Esophagus muscularis mucosa (tissue), 4 donors: ENCODE results near the gene PCDHGA12. TPM values are rescaled to one million over a fixed set of nuclear protein-coding genes. Genes with fewer than 3 reads are reported as not detected.
A peak's percentile ranks its signal among the peaks of the same experiment; 100 is the strongest.

Source experiments
- DNase-seq: peaks from one replicate; pipeline ENCODE4 v3.0.0-alpha.2; 2017; ENCODE audit errors: extremely low spot score
- H3K27ac ChIP-seq, 4 donors: fragments of 200-600 bp; sonication (generic); replicated peaks in 1 of 4; 1 replicate in 3 of 4; 2 replicates in 1 of 4; pipeline ENCODE4 v1.5.1; 2016 to 2019; ENCODE audit warnings: mild to moderate bottlenecking in 1 of 4
- H3K27me3 ChIP-seq, 4 donors: fragments of 200-600 bp; sonication (generic); one replicate each; pipeline versions ENCODE4 v1.5.1 to v1.6.0; 2016 to 2019
- H3K36me3 ChIP-seq, 4 donors: fragments of 200-600 bp; sonication (generic); one replicate each; pipeline ENCODE4 v1.5.1; 2016 to 2019
- H3K4me1 ChIP-seq, 4 donors: fragments of 200-600 bp; sonication (generic); one replicate each; pipeline ENCODE4 v1.5.1; 2016 to 2019
- H3K4me3 ChIP-seq, 4 donors: fragments of 200-600 bp; sonication (generic); 1 replicate in 2 of 4; 2 replicates in 2 of 4; pipeline ENCODE4 v1.5.1; 2016 to 2019; ENCODE audit warnings: mild to moderate bottlenecking in 4 of 4, moderate library complexity in 1 of 4
- H3K9me3 ChIP-seq, 4 donors: fragments of 200-600 bp; sonication (generic); 1 replicate in 3 of 4; 2 replicates in 1 of 4; pipeline ENCODE4 v1.5.1; 2016 to 2019
- EP300 ChIP-seq: sonication (generic); formaldehyde crosslinking; IDR thresholded peaks from one replicate; pipeline ENCODE4 v1.6.1; 2017; ENCODE audit warnings: antibody characterized with exemption
- POLR2A ChIP-seq: fragments of 450-650 bp; IDR thresholded peaks from one replicate; pipeline ENCODE4 v1.6.1; 2017; ENCODE audit warnings: antibody characterized with exemption, moderate library complexity, mild to moderate bottlenecking, low read depth
- POLR2AphosphoS5 ChIP-seq, 2 donors: sonication (generic); formaldehyde crosslinking; IDR thresholded peaks; one replicate each; pipeline ENCODE4 v1.6.1; 2017; ENCODE audit warnings: antibody characterized with exemption in 2 of 2
- WGBS: methylation state at CpG from one replicate; pipeline ENCODE4 v1.1.5; 2018; 5-methylcytosine and 5-hydroxymethylcytosine counted together
- intact Hi-C: fragments of 100-400 bp; cut with DNase I; formaldehyde crosslinking; loops from one replicate; pipeline ENCODE4 v1.15.1; 2023
- total RNA-seq, 4 donors: library from RNA; depleted of rRNA; stranded (reverse); fragments of >200 nt; gene quantifications; one replicate each; pipeline versions ENCODE4 v1.1.0 to v1.2.1, GENCODE V29; 2016
- TF ChIP-seq, protein P1 (sequence below), 3 experiments: fragments of 200-600 bp in 2 of 3; fragments of 450-650 bp in 1 of 3; sonication (generic) in 2 of 3; IDR thresholded peaks; one replicate each; pipeline ENCODE4 v1.5.1; 2017 to 2019; ENCODE audit warnings: antibody characterized with exemption in 3 of 3, mild to moderate bottlenecking in 2 of 3, moderate library complexity in 1 of 3

PCDHGA12 gene
- total RNA-seq, 4 donors from 2014 or later: 7.6 to 13.7 (median 11.6) TPM

DNA sequence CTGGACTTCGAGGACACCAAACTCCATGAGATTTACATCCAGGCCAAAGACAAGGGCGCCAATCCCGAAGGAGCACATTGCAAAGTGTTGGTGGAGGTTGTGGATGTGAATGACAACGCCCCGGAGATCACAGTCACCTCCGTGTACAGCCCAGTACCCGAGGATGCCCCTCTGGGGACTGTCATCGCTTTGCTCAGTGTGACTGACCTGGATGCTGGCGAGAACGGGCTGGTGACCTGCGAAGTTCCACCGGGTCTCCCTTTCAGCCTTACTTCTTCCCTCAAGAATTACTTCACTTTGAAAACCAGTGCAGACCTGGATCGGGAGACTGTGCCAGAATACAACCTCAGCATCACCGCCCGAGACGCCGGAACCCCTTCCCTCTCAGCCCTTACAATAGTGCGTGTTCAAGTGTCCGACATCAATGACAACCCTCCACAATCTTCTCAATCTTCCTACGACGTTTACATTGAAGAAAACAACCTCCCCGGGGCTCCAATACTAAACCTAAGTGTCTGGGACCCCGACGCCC is 46.8 kb downstream of the PCDHGA12 start:
- no peaks in the 10 kb centered on the region for H3K27me3 ChIP-seq
- TF ChIP-seq EP300 (no peak), POLR2A (no peak), POLR2AphosphoS5 (IDR thresholded peaks at IDR 0.05) (no peak)
- TF ChIP-seq, protein P1, sequence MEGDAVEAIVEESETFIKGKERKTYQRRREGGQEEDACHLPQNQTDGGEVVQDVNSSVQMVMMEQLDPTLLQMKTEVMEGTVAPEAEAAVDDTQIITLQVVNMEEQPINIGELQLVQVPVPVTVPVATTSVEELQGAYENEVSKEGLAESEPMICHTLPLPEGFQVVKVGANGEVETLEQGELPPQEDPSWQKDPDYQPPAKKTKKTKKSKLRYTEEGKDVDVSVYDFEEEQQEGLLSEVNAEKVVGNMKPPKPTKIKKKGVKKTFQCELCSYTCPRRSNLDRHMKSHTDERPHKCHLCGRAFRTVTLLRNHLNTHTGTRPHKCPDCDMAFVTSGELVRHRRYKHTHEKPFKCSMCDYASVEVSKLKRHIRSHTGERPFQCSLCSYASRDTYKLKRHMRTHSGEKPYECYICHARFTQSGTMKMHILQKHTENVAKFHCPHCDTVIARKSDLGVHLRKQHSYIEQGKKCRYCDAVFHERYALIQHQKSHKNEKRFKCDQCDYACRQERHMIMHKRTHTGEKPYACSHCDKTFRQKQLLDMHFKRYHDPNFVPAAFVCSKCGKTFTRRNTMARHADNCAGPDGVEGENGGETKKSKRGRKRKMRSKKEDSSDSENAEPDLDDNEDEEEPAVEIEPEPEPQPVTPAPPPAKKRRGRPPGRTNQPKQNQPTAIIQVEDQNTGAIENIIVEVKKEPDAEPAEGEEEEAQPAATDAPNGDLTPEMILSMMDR (IDR thresholded peaks at IDR 0.05): no peak
- intact Hi-C loops: loop anchor here (2.0 to 5.0 kb wide), 2 partner anchors 38 to 80 kb away; no protein-coding TSS in a partner anchor
- H3K27ac ChIP-seq: peak overlapping the region; percentile 84 to 93 (median 89)
- WGBS: 45% methylated on average over 17 of the region's 24 CpGs
- H3K4me3 ChIP-seq: peak overlapping the region; percentile 64 to 75 (median 68)
- peaks cover 39 to 63% (median 60%) of the 10 kb centered on the region in 4 donors for H3K4me1 ChIP-seq
- peaks cover 0 to 6% (median 0%) of the 10 kb centered on the region in 4 donors for H3K36me3 ChIP-seq
- DNase-seq: no peak
- H3K9me3 ChIP-seq: no peaks in the 10 kb centered on the region

DNA sequence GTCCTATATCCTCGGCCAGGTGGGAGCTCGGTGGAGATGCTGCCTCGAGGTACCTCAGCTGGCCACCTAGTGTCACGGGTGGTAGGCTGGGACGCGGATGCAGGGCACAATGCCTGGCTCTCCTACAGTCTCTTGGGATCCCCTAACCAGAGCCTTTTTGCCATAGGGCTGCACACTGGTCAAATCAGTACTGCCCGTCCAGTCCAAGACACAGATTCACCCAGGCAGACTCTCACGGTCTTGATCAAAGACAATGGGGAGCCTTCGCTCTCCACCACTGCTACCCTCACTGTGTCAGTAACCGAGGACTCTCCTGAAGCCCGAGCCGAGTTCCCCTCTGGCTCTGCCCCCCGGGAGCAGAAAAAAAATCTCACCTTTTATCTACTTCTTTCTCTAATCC is 47.5 kb downstream of the PCDHGA12 start:
- H3K27ac ChIP-seq: peak overlapping the region in 2 of 4 donors; percentile 88 to 90
- peak overlapping the region; percentile 64 to 75 (median 68) for H3K4me3 ChIP-seq
- H3K27me3 ChIP-seq: no peaks in the 10 kb centered on the region
- intact Hi-C loops: loop anchor here (2.0 to 5.0 kb wide), 2 partner anchors 37 to 79 kb away; no protein-coding TSS in a partner anchor
- TF ChIP-seq POLR2A: no peak
- no peak for TF ChIP-seq EP300
- TF ChIP-seq, protein P1 (IDR thresholded peaks at IDR 0.05): no peak
- TF ChIP-seq POLR2AphosphoS5 (IDR thresholded peaks at IDR 0.05): no peak
- H3K4me1 ChIP-seq: peaks cover 39 to 70% (median 66%) of the 10 kb centered on the region in 4 donors
- no peak for DNase-seq
- no peaks in the 10 kb centered on the region for H3K9me3 ChIP-seq
- peaks cover 0 to 6% (median 0%) of the 10 kb centered on the region in 4 donors for H3K36me3 ChIP-seq
- WGBS: 58% methylated on average over 13 of the region's 13 CpGs

DNA sequence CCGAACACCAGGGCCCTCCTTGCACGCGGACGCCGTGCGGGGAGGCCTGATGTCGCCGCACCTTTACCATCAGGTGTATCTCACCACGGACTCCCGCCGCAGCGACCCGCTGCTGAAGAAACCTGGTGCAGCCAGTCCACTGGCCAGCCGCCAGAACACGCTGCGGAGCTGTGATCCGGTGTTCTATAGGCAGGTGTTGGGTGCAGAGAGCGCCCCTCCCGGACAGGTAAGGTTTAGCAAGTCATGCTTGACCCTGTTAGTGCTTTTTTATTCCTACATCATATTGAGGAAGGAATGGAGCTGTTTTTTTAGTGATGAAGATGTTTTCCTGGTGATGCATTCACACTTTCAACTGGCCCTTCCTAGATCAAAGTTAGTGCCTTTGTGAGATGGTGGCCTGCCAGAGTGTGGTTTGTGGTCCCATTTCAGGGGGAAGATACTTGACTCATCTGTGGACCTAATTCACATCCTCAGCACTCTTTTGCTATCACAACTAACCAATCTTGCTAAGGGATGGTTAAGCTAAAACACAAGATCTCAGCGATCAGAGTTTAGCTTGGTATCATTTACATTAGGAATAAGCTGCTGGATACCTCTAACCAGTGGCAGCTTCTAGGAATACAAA is 48.1 kb downstream of the PCDHGA12 start:
- H3K27ac ChIP-seq: no peak overlapping the region

DNA sequence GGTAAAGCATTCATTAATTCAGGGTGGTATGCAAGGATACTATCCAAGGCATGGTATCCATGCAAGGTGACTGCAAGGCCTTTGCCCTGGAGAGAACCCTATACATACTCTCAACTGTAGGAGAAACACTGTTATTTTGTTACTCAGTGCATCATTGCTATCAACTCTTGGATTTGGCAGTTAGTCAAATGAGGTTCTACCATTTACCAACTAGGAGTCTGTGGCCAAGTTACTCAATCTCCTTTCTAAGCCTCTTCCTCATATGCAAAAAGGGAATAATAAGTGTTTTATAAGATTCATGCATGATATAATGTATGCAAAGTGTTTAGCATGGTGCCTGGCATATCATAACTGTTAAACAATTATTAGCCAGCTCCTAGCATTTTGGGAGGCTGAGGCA is 49.5 kb downstream of the PCDHGA12 start:
- TF ChIP-seq, protein P1 (IDR thresholded peaks at IDR 0.05): no peak
- TF ChIP-seq EP300: no peak
- no peak for TF ChIP-seq POLR2A
- no peak for TF ChIP-seq POLR2AphosphoS5 (IDR thresholded peaks at IDR 0.05)
- H3K9me3 ChIP-seq: no peaks in the 10 kb centered on the region
- no peak overlapping the region for H3K27ac ChIP-seq
- peaks cover 54 to 90% (median 85%) of the 10 kb centered on the region in 4 donors for H3K4me1 ChIP-seq
- H3K36me3 ChIP-seq: peaks cover 0 to 6% (median 0%) of the 10 kb centered on the region in 4 donors
- H3K4me3 ChIP-seq: peak overlapping the region; percentile 0 to 69 (median 52)
- no peak for DNase-seq
- no peaks in the 10 kb centered on the region for H3K27me3 ChIP-seq
- intact Hi-C loops: loop anchor here (5.0 kb wide), 1 partner anchor 78 kb away; no protein-coding TSS in a partner anchor

More for the DNA sequence above, 48.1 kb downstream of the PCDHGA12 start:
- 45% methylated on average over 18 of the region's 20 CpGs for WGBS
- Histone ChIP-seq H3K4me1 (peaks cover 41 to 76% (median 72%) of the 10 kb centered on the region in 4 donors), H3K4me3 (peak overlapping the region; percentile 64 to 75 (median 68)), H3K27me3 (no peaks in the 10 kb centered on the region), H3K36me3 (peaks cover 0 to 6% (median 0%) of the 10 kb centered on the region in 4 donors), H3K9me3 (no peaks in the 10 kb centered on the region)
- TF ChIP-seq POLR2A: no peak
- no peak for TF ChIP-seq POLR2AphosphoS5 (IDR thresholded peaks at IDR 0.05)
- TF ChIP-seq, protein P1 (IDR thresholded peaks at IDR 0.05): no peak
- TF ChIP-seq EP300: no peak
- intact Hi-C loops: loop anchor here (5.0 kb wide), 1 partner anchor 79 kb away; no protein-coding TSS in a partner anchor
- no peak for DNase-seq

Other genes starting within 250 kb of the PCDHGA12 start
- 1 to 10 TPM; 3.3 to 5.6 (median 3.9) TPM for gene PCDHB16, start 248.1 kb upstream of the PCDHGA12 start, total RNA-seq
- gene PCDHB9, start 243.3 kb upstream of the PCDHGA12 start, total RNA-seq: 1 to 10 TPM; 1.5 to 2.9 (median 2.2) TPM
- gene PCDHB10, start 238.2 kb upstream of the PCDHGA12 start, total RNA-seq: 1 to 10 TPM; 3.3 to 7.9 (median 4.9) TPM
- gene PCDHB11, start 230.9 kb upstream of the PCDHGA12 start, total RNA-seq: 1 to 10 TPM; 1.7 to 4.6 (median 2.9) TPM
- 1 to 10 TPM; 2.2 to 4.3 (median 2.9) TPM for gene PCDHB12, start 221.8 kb upstream of the PCDHGA12 start, total RNA-seq
- gene PCDHB13, start 216.6 kb upstream of the PCDHGA12 start, total RNA-seq: 1 to 10 TPM; 4.3 to 8.1 (median 5.6) TPM
- gene PCDHB14, start 207.2 kb upstream of the PCDHGA12 start, total RNA-seq: 1 to 10 TPM; 6.8 to 9.9 (median 8.3) TPM
- gene PCDHB15, start 185.1 kb upstream of the PCDHGA12 start, total RNA-seq: 1 to 10 TPM; 4.0 to 7.0 (median 4.5) TPM
- gene SLC25A2, start 126.5 kb upstream of the PCDHGA12 start, total RNA-seq: under 1 TPM in 2 of 4 donors, not detected in 2; 0.23 to 0.65 TPM
- 10 to 100 TPM; 44.0 to 65.9 (median 59.1) TPM for gene TAF7, start 109.7 kb upstream of the PCDHGA12 start, total RNA-seq
- gene PCDHGA1, start 100.0 kb upstream of the PCDHGA12 start, total RNA-seq: 1 to 10 TPM in 1 of 4 donors, under 1 TPM in 3; 0.45 to 1.2 (median 0.76) TPM
- 1 to 10 TPM; 2.5 to 5.4 (median 4.0) TPM for gene PCDHGA2, start 91.7 kb upstream of the PCDHGA12 start, total RNA-seq
- 1 to 10 TPM; 1.7 to 2.6 (median 1.8) TPM for gene PCDHGA3, start 86.7 kb upstream of the PCDHGA12 start, total RNA-seq
- 1 to 10 TPM; 2.7 to 5.1 (median 3.0) TPM for gene PCDHGB1, start 80.4 kb upstream of the PCDHGA12 start, total RNA-seq
- gene PCDHGA4, start 75.5 kb upstream of the PCDHGA12 start, total RNA-seq: 1 to 10 TPM; 3.6 to 7.9 (median 4.6) TPM
- 1 to 10 TPM; 3.2 to 5.7 (median 4.1) TPM for gene PCDHGB2, start 70.5 kb upstream of the PCDHGA12 start, total RNA-seq
- gene PCDHGA5, start 66.3 kb upstream of the PCDHGA12 start, total RNA-seq: 1 to 10 TPM; 2.6 to 5.4 (median 4.7) TPM
- 1 to 10 TPM; 2.5 to 7.5 (median 3.8) TPM for gene PCDHGB3, start 60.3 kb upstream of the PCDHGA12 start, total RNA-seq
- 1 to 10 TPM; 4.1 to 7.1 (median 5.9) TPM for gene PCDHGA6, start 56.6 kb upstream of the PCDHGA12 start, total RNA-seq
- 1 to 10 TPM; 4.3 to 9.1 (median 6.4) TPM for gene PCDHGA7, start 47.8 kb upstream of the PCDHGA12 start, total RNA-seq
- gene PCDHGB4, start 42.8 kb upstream of the PCDHGA12 start, total RNA-seq: 1 to 10 TPM; 3.8 to 5.5 (median 4.6) TPM
- 1 to 10 TPM; 1.7 to 5.8 (median 3.3) TPM for gene PCDHGA8, start 37.9 kb upstream of the PCDHGA12 start, total RNA-seq
- 1 to 10 TPM; 4.8 to 10.0 (median 7.8) TPM for gene PCDHGB5, start 32.6 kb upstream of the PCDHGA12 start, total RNA-seq
- gene PCDHGA9, start 27.7 kb upstream of the PCDHGA12 start, total RNA-seq: 1 to 10 TPM; 3.3 to 8.7 (median 4.9) TPM
- 1 to 10 TPM; 6.2 to 8.4 (median 7.4) TPM for gene PCDHGB6, start 22.5 kb upstream of the PCDHGA12 start, total RNA-seq
- gene PCDHGA10, start 17.5 kb upstream of the PCDHGA12 start, total RNA-seq: 1 to 10 TPM; 2.3 to 6.2 (median 4.3) TPM
- 10 to 100 TPM; 13.9 to 18.0 (median 14.4) TPM for gene PCDHGB7, start 12.8 kb upstream of the PCDHGA12 start, total RNA-seq
- 1 to 10 TPM; 3.0 to 5.8 (median 4.5) TPM for gene PCDHGA11, start 9.5 kb upstream of the PCDHGA12 start, total RNA-seq
- 10 to 100 TPM; 56.5 to 81.1 (median 65.5) TPM for gene PCDHGC3, start 45.5 kb downstream of the PCDHGA12 start, total RNA-seq
- 1 to 10 TPM in 3 of 4 donors, under 1 TPM in 1; 0.91 to 3.3 (median 2.0) TPM for gene PCDHGC4, start 54.5 kb downstream of the PCDHGA12 start, total RNA-seq
- gene PCDHGC5, start 58.6 kb downstream of the PCDHGA12 start, total RNA-seq: 1 to 10 TPM in 3 of 4 donors, under 1 TPM in 1; 0.71 to 3.7 (median 1.4) TPM
- gene DIAPH1, start 188.5 kb downstream of the PCDHGA12 start, total RNA-seq: 10 to 100 TPM; 34.1 to 53.0 (median 45.9) TPM
- 10 to 100 TPM; 30.3 to 54.4 (median 44.3) TPM for gene HDAC3, start 206.3 kb downstream of the PCDHGA12 start, total RNA-seq
- gene RELL2, start 206.5 kb downstream of the PCDHGA12 start, total RNA-seq: 1 to 10 TPM; 1.2 to 5.1 (median 2.6) TPM
- gene FCHSD1, start 220.9 kb downstream of the PCDHGA12 start, total RNA-seq: 10 to 100 TPM; 10.4 to 21.8 (median 12.9) TPM